ENCODE data around the gene TMEM131L.

GRCh38 chr4:153527690-153528089 is 61.5 kb downstream of the TMEM131L start:
- no peak for TF ChIP-seq GATA2 (IDR thresholded peaks at IDR 0.05; ENCODE audit: low read depth, low read length)
- no peak for TF ChIP-seq GATA3 (IDR thresholded peaks at IDR 0.05; ENCODE audit: low read depth, low read length)
